HEK293T (cell line): Measurements from ENCODE around the gene FAM98B.

ENCODE experiments used
- ARNT ChIP-seq: fragments of 450-650 bp; IDR thresholded peaks from 2 replicates; pipeline ENCODE4 v1.6.1; 2017; ENCODE audit warnings: mild to moderate bottlenecking
- BHLHE40 ChIP-seq: fragments of 450-650 bp; IDR thresholded peaks from 2 replicates; pipeline ENCODE4 v1.6.1; 2016; ENCODE audit warnings: mild to moderate bottlenecking, moderate library complexity, borderline replicate concordance
- FOXA1 ChIP-seq: fragments of 450-650 bp; IDR thresholded peaks from 2 replicates; pipeline ENCODE4 v1.6.1; 2016; ENCODE audit warnings: mild to moderate bottlenecking
- FOXK2 ChIP-seq: fragments of 450-650 bp; IDR thresholded peaks from 2 replicates; pipeline ENCODE4 v1.6.1; 2016; ENCODE audit warnings: mild to moderate bottlenecking
- L3MBTL2 ChIP-seq: fragments of 450-650 bp; conservative IDR thresholded peaks from 2 replicates; pipeline ENCODE4 v1.6.1; 2016; ENCODE audit warnings: mild to moderate bottlenecking
- LEF1 ChIP-seq: fragments of 450-650 bp; IDR thresholded peaks from 2 replicates; pipeline ENCODE4 v1.6.1; 2017; ENCODE audit warnings: mild to moderate bottlenecking, borderline replicate concordance
- PKNOX1 ChIP-seq: fragments of 450-650 bp; IDR thresholded peaks from 2 replicates; pipeline ENCODE4 v1.6.1; 2016
- SP1 ChIP-seq: fragments of 450-650 bp; IDR thresholded peaks from 2 replicates; pipeline ENCODE4 v1.6.1; 2017
- SUZ12 ChIP-seq: fragments of 450-650 bp; IDR thresholded peaks from 2 replicates; pipeline ENCODE4 v1.6.1; 2016; ENCODE audit warnings: mild to moderate bottlenecking
- TARDBP ChIP-seq: fragments of 450-650 bp; IDR thresholded peaks from 2 replicates; pipeline ENCODE4 v1.6.1; 2016
- ZNF384 ChIP-seq: fragments of 450-650 bp; IDR thresholded peaks from 2 replicates; pipeline ENCODE4 v1.6.1; 2016

- TF ChIP-seq ARNT (no peak), SP1 (no peak), L3MBTL2 (no peak), BHLHE40 (no peak), PKNOX1 (no peak), ZNF384 (no peak), TARDBP (no peak), LEF1 (no peak), FOXK2 (no peak), SUZ12 (no peak), FOXA1 (no peak)
Observed at GRCh38 chr15:38427380-38427779, 26.5 kb upstream of the FAM98B start.
